Measurements from ENCODE around the gene CALHM1.
A peak's percentile ranks its signal among the peaks of the same experiment; 100 is the strongest.
"Not testable (repeated sequence)": the region's sequence is repeated elsewhere in the genome, so short reads cannot be mapped to it uniquely, and the experiment has no call there.

Gene CALHM1

DNA sequence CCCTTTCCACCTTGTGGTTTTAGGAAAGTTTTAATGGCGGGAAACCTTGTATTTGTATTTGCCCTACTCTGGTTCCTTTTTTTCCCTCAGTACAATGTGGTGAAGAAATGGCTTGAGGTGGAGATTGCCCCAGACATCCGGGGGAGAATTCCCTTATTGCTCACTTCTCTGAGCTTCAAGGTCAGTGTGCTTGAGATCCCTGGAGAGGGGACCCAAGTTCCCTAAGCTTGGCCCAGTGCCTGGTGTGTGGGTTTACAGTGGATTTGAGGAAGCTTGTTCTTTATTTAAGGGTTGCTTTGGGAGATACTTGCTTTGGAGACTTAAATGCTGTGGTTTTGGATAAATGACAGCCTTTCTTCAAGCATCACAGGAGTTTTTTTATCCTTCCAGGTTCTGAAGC, 24.8 kb downstream of the CALHM1 start:
- DNase-seq (ENCODE audit: low read depth in 1 of 2, low spot score in 1 of 2) = no peak

DNA sequence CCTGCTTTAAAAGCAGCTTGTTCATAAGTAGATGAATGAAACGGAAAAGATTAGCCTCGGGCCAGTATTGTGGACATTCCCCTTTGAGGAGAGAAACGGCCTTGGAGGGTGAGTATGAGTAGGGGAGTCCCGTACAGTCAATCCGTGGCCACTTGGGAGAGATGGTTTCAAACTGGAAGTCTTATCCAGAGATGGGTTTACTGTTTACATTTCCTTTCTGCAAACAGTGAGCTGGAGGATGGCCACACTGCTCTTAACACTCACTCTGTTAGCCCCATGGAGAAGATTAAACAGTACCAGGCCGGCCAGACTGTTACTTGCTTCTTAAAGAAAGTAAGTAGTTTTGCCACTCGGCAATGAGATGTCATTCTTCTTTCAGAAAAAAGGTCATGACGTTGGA, 26.8 kb downstream of the CALHM1 start:
- no peak for DNase-seq (ENCODE audit: low read depth in 1 of 2, low spot score in 1 of 2)

DNA sequence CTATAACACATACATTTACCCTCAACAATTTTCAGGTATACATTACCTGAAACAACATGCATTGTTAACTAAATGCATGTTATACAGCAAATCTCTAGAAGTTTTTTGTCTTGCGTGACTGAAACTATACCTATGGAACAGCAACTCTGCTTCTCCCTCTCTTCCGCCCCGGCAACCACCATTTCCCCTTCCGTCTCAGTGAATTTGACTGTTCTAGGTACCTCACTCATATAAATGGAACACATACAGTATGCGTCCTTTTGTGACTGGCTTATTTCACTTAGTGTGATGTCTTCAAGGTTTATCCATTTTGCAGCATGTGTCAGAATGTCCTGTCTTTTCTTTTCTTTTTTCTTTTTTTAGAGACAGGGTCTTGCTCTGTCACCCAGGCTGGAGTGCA, 29.1 kb downstream of the CALHM1 start:
- no peak for DNase-seq (ENCODE audit: low read depth in 1 of 2, low spot score in 1 of 2)

DNA sequence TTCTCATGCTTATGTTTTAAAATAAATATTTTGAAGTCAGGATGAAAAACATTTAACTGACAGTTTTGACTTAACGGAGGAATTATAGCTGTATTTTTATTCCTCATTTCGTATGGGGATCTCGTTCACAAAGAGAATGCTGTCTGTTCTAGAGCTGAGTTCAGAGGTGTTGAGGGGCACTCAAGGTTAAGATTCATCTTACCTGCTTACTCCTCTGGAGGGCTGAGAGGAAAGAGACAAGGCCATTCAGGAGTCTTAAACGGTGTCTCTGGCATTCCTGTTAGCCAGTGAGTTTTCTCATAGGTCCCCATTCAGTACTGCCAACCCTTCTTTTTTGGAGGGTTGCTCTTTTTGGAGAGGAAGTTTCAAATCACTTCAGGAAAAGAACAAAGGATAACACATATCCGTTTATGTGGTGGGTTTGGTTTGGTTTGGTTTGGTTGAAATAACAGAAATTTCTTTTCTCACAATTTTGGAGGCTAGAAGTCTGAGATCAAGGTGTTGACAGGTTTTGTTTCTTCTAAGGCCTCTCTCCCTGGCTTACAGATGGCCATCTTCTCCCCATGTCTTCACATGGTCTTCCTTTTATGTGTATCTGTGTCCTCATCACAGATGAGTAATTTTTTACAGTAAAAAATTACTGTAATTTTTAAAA, 29.6 kb downstream of the CALHM1 start:
- no peak for DNase-seq (ENCODE audit: low read depth in 1 of 2, low spot score in 1 of 2)

DNA sequence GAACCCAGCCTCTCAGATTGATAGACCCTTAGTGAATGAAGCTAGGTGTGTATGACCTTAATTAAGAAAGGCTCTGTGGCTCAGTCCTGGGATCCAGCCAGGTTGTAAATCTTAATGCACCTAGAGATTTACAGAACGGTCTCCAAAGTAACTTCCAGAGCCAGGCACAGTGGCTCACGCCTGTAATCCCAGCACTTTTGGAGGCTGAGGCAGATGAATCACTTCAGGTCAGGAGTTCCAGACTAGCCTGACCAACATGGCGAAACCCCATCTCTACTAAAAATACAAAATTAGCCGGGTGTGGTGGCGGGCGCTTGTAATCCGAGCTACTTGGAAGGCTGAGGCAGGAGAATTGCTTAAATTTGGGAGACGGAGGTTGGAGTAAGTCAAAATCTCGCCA, 30.8 kb downstream of the CALHM1 start:
- DNase-seq (ENCODE audit: low read depth in 1 of 2, low spot score in 1 of 2) = no peak

DNA sequence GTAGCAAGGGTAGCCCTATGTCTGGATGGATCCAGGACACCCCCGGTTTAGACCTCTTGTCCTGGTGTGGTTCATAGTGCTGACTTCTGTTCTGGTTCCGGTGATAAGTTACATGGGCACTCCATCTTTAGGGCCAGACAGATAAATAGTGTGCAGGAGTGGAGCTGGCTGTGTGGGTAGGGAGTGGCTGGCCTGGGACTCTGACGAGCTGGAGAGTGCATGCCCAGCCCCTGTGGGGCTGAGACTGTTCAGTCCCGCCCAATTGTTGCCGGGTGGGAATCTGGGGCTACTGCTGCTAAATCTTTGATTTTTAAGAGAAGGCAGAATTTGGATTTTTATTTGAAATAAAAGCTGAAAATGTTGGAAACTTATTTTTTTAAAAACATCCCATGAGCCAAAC, 35.0 kb downstream of the CALHM1 start:
- DNase-seq (ENCODE audit: low read depth in 1 of 2, low spot score in 1 of 2) = no peak

DNA sequence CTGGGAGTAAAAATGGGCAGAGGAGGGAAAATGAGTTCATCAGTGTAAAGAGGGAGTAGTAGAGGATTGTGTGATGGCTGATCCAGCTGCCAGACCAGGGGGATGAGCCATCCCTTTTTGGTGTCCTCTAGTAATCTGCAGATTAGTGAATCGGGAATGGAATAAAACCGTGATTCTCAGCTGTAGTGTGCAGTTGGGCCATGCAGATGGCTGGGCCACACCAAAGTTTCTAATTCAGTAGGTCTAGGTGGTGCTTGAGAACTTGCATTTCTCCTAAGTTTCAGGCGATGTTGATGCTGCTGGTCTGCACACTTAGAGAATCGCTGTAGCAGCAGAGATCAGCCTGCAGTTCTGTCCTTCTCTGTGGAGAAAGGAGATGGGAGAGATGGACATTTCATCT, 39.6 kb downstream of the CALHM1 start:
- no peak for DNase-seq (ENCODE audit: low read depth in 1 of 2, low spot score in 1 of 2)

DNA sequence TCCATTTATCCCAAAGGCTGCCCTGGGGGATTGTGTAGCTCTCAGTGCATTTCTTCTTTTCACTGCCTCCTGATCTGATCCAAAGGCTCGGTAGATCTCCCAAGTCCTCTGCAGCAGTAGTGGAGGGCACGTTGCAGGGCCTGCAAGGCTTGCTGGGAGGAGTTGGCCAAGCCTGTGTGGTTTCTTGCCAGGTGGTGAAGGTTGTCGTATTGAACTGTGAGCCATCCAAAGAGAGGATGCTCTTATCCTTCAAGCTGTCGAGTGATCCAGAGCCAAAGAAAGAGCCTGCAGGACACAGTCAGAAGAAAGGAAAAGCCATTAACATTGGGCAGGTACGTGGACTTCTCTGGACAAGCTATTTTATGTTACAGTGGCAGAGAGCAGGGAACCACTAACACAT, 41.1 kb downstream of the CALHM1 start:
- no peak for DNase-seq (ENCODE audit: low read depth in 1 of 2, low spot score in 1 of 2)

DNA sequence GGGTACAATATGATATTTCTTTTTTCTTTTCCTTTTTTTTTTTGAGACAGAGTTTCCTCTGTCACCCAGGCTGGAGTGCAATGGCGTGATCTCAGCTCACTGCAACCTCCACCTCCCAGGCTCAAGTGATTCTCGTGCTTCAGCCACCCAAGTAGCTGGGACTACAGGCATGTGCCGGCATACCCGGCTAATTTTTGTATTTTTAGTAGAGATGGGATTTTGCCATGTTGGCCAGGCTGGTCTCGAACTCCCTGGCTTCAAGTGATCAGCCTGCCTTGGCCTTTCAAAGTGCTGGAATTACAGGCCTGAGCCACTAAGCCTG, 41.6 kb downstream of the CALHM1 start:
- DNase-seq (ENCODE audit: low read depth in 1 of 2, low spot score in 1 of 2) = not testable (repeated sequence)

DNA sequence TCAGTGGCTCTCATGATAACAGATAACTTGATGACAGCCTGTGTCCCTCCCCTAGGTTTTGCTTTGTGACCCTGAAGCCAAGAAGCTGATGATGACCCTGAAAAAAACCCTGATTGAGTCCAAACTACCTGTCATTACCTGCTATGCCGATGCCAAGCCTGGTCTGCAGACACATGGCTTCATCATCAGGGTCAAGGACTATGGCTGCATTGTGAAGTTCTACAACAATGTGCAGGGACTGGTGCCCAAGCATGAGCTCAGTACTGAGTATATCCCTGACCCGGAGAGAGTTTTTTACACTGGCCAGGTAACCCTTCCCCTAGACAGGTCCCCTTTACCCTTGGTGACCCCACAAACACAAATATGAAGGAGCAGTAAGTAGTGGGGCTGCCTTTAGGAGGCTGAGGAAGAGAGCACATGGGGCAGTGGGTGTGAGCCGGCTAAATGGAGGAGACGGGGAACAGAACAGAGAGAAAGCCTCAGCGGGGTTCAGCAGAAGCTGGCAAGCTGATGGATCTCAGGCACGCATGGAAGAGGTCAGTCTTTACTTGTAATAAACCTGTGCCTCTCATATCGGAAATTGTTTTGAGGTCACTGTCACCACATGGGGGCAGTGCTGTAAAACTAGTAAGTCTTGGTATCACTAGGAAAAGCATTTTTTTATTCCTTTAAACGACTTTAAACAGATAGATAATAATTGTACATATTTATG, 42.1 kb downstream of the CALHM1 start:
- peak in 1 of 2 donors; percentile 30 for DNase-seq (ENCODE audit: low read depth in 1 of 2, low spot score in 1 of 2)

DNA sequence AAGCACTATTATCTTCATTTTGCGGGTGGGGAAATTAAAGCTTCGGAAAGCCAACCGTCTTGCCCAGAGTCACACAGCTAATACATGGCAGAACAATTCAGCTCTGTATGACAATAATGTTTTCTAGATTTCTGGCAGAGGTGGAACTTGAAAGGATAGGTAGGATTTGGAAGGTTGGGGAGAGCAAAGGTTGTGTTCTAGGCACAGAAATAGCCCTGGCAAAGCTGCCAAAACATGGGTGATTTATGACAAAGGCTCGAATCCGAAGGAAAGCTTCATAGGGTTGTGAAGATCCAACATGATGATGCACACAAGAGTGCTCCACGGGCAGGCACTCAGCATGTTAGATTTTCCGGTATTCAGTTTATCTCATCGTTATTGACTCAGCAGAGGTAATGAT, 43.1 kb downstream of the CALHM1 start:
- no peak for DNase-seq (ENCODE audit: low read depth in 1 of 2, low spot score in 1 of 2)

DNA sequence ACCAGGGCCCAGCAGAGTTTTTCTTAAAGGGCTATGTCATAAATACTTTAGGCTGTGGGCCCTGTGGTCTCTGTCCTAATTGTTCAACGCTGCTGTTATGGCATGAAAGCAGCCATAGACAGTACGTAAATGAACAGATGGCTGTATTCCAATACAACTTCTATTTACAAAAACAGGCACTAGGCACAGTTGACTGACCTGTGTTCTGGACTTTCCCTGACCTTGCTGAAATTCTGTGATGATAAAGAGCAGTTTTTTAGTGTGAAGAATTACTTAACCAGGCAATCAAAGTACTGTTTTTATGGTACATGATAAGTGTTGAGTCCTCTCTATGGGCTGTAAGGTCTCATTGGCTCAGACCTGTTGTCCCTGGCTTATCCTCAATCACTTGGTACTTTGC, 45.1 kb downstream of the CALHM1 start:
- no peak for DNase-seq (ENCODE audit: low read depth in 1 of 2, low spot score in 1 of 2)
